Heart right ventricle (tissue), 16 donors: ENCODE results near the gene KIF3A. TPM values are rescaled to one million over a fixed set of nuclear protein-coding genes. Genes with fewer than 3 reads are reported as not detected.

Source experiments
- ATAC-seq, 8 donors: fragments of 200-7000 bp; cut with Tn5 transposase; one replicate each; pipeline ENCODE4 v1.9.1; 2020; ENCODE audit warnings: mild to moderate bottlenecking in 8 of 8, moderate library complexity in 8 of 8, moderate number of reproducible peaks in 1 of 8
- DNase-seq, 2 donors: peaks; one replicate each; pipeline ENCODE4 v3.0.0-alpha.2; 2020
- H3K27ac ChIP-seq, 10 donors: fragments of 200-600 bp; sonication (generic) in 2 of 10; one replicate each; pipeline versions ENCODE4 v1.5.0 to v1.8.0; 2020 to 2022; ENCODE audit warnings: mild to moderate bottlenecking in 3 of 10
- H3K27me3 ChIP-seq, 7 donors: fragments of 200-600 bp; one replicate each; pipeline ENCODE4 v1.8.0; 2021 to 2022; ENCODE audit warnings: mild to moderate bottlenecking in 2 of 7
- H3K36me3 ChIP-seq, 9 donors: fragments of 200-600 bp; sonication (generic) in 1 of 9; one replicate each; pipeline versions ENCODE4 v1.5.0 to v1.8.0; 2020 to 2022; ENCODE audit warnings: mild to moderate bottlenecking in 2 of 9
- H3K4me1 ChIP-seq, 9 donors: fragments of 200-600 bp; sonication (generic) in 1 of 9; one replicate each; pipeline versions ENCODE4 v1.5.0 to v1.8.0; 2020 to 2022; ENCODE audit warnings: mild to moderate bottlenecking in 4 of 9
- H3K4me3 ChIP-seq, 10 donors: fragments of 200-600 bp; sonication (generic) in 2 of 10; one replicate each; pipeline versions ENCODE4 v1.5.0 to v1.8.0; 2020 to 2022; ENCODE audit warnings: mild to moderate bottlenecking in 7 of 10, moderate library complexity in 2 of 10
- H3K9me3 ChIP-seq, 11 donors: fragments of 200-600 bp in 10 of 11; sonication (generic) in 2 of 11; one replicate each; pipeline versions ENCODE4 v1.5.0 to v1.8.0; 2013 to 2022; ENCODE audit warnings: mild to moderate bottlenecking in 2 of 11, control low read depth in 1 of 11, moderate library complexity in 1 of 11
- WGBS, 2 donors: extraction: QIAGEN DNeasy Blood & Tissue Kit; methylation state at CpG; one replicate each; pipeline ENCODE4 v1.1.7; 2013; ENCODE audit warnings: inconsistent platforms in 1 of 2; 5-methylcytosine and 5-hydroxymethylcytosine counted together
- intact Hi-C, 10 donors: fragments of 100-400 bp; cut with DNase I; formaldehyde crosslinking; loops; one replicate each; pipeline versions ENCODE4 v1.11.1 to v1.14.2; 2022
- polyA plus RNA-seq, 2 donors: library from polyadenylated mRNA; stranded (reverse); fragments of 200-250 nt; gene quantifications; one replicate each; pipeline ENCODE4 v1.2.3, GENCODE V29; 2013
- total RNA-seq, 10 donors: library from RNA; stranded (reverse); fragmentation: NEBNext Ultra II Directional in 3 of 10; extraction: Animal tissue kit (Norgen Biotek cat#: 25700) in 3 of 10; gene quantifications; one replicate each; pipeline versions ENCODE4 v1.2.1 to v1.2.4, GENCODE V29; 2021 to 2023
- TF ChIP-seq, protein P1 (sequence below), 9 donors: fragments of 200-600 bp; sonication (generic) in 2 of 9; IDR thresholded peaks; one replicate each; pipeline versions ENCODE4 v1.5.0 to v1.8.0; 2021 to 2022; ENCODE audit warnings: antibody characterized with exemption in 9 of 9, mild to moderate bottlenecking in 5 of 9, moderate library complexity in 1 of 9
- donor health status: Arrhythmogenic right ventricular cardiomyopathy.
- donor health status: ischemic (EF 13 %, LVEDD 7.1; RV severe dilation, severe dysfunction).
- donor health status: healthy with polysubstance abuse.
- donor health status: DM: no; HTN: yes; CAD: no.
- donor health status: DM: no; HTN: no; CAD: no.
- donor health status: ischemic (EF 25% LVEDD 6.9; RV normal size, moderate dysfunction).
- donor health status: ischemic (EF 25% LVEDD 5.7; RV mildly dilated, moderate dysfunction).
- donor health status: healthy.
- donor health status: DM: yes; HTN: yes; CAD: no.
- donor health status: Ischemic cardiomyopathy.
- donor health status: ischemic (EF 35%, LVEDD 5.7; RV mildly dilated, moderate dysfunction).
- donor health status: nonischemic (EF 11% LVEDD 7.7; RV severe dilation, severe dysfunction).
- donor health status: DM: yes; HTN: yes; CAD: no.
- donor health status: PGD.
- donor health status: ischemic (EF 29% LVEDD 5.4; RV normal size, mild dysfunction).
- donor health status: nonischemic (EF 23%, LVEDD 6.1; RV moderate dilation, normal function).

The KIF3A gene
- total and polyA plus RNA-seq, 12 donors, result 2.2 to 18.6 (median 12.5) TPM

DNA sequence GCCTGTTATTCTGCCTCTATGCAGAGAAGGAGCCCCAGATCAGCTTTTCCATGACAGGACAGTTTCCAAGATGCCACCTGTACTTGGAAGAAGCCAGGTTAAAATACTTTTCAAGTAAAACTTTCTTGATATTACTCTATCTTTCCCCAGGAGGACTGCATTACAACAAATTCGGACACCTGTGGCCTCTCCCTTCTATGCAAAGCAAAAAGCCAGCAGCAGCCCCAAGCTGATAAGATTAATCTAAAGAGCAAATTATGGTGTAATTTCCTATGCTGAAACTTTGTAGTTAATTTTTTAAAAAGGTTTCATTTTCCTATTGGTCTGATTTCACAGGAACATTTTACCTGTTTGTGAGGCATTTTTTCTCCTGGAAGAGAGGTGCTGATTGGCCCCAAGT, 63.9 kb downstream of the KIF3A start:
- ATAC-seq (no peak), DNase-seq (no peak)
- TF ChIP-seq, protein P1, sequence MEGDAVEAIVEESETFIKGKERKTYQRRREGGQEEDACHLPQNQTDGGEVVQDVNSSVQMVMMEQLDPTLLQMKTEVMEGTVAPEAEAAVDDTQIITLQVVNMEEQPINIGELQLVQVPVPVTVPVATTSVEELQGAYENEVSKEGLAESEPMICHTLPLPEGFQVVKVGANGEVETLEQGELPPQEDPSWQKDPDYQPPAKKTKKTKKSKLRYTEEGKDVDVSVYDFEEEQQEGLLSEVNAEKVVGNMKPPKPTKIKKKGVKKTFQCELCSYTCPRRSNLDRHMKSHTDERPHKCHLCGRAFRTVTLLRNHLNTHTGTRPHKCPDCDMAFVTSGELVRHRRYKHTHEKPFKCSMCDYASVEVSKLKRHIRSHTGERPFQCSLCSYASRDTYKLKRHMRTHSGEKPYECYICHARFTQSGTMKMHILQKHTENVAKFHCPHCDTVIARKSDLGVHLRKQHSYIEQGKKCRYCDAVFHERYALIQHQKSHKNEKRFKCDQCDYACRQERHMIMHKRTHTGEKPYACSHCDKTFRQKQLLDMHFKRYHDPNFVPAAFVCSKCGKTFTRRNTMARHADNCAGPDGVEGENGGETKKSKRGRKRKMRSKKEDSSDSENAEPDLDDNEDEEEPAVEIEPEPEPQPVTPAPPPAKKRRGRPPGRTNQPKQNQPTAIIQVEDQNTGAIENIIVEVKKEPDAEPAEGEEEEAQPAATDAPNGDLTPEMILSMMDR (IDR thresholded peaks at IDR 0.05), result no peak

GRCh38 chr5:132671000-132671399, 66.3 kb downstream of the KIF3A start:
- no peaks in the 10 kb centered on the region for H3K9me3 ChIP-seq
- WGBS, 2 donors, result 98 to 99% methylated on average over 3 of the region's 3 CpGs
- H3K27me3 ChIP-seq, result peaks cover 0 to 9% (median 0%) of the 10 kb centered on the region in 7 donors
- H3K4me1 ChIP-seq, result peaks cover 0 to 13% (median 0%) of the 10 kb centered on the region in 9 donors
- ATAC-seq (no peak), DNase-seq (no peak)
- no peaks in the 10 kb centered on the region for H3K36me3 ChIP-seq
- no peak overlapping the region for H3K27ac ChIP-seq
- TF ChIP-seq, protein P1 (IDR thresholded peaks at IDR 0.05), result no peak
- intact Hi-C loops, result no loop called here
- H3K4me3 ChIP-seq, result no peak overlapping the region

More for the DNA sequence above, 63.9 kb downstream of the KIF3A start:
- Histone ChIP-seq H3K27me3 (no peaks in the 10 kb centered on the region), H3K27ac (no peak overlapping the region), H3K9me3 (no peaks in the 10 kb centered on the region), H3K36me3 (no peaks in the 10 kb centered on the region), H3K4me1 (peaks cover 0 to 21% (median 0%) of the 10 kb centered on the region in 9 donors), H3K4me3 (no peak overlapping the region)
- intact Hi-C loops, result no loop called here
- 80 to 88% methylated on average over 1 of the region's 1 CpG for WGBS, 2 donors

DNA sequence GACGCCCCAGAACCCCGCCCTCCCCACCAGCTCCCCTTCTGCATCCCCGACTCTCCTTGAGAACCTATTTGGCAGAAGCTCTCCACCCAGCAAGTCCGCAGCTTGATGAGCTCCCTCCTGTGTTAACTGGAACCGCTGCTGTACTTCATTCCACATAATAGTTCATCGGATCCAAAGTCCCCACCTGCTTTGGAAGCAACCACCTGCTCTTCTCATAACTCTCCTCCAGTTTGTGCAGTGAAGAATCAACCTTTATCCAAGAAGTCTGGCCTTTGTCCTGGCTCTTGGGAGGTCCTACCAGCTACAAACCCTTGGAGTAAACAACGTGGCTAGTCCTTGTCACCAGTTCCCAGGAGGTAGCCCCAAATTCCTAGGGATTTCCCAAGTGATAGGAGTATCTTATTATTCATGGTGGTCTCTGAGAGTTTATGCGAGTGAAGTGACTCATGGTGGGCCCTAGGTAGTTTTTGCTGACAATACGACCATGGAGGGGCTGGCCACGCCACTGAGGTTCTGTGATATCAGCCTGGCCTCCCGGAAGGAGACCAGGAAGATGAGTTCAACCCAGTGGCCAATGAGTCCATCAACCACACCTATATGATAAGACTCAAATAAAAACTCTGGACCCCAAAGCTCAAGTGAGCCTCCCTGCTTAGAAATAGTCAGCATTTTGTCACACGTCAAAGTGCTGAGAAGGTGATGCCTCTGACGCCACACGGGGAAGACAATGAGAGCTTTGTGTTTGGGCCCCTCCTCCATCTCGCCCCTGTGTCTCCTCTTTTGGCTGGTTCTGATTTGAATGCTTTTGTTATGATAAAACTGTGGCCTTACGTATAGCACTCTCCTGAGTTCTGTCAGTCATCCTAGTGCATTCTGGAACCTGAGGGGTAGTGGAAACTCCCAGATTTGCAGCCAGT, 67.1 kb downstream of the KIF3A start:
- peaks cover 0 to 9% (median 0%) of the 10 kb centered on the region in 7 donors for H3K27me3 ChIP-seq
- ATAC-seq (no peak), DNase-seq (no peak)
- no peaks in the 10 kb centered on the region for H3K9me3 ChIP-seq
- H3K4me1 ChIP-seq, result peaks cover 0 to 13% (median 0%) of the 10 kb centered on the region in 9 donors
- H3K27ac ChIP-seq, result no peak overlapping the region
- TF ChIP-seq, protein P1 (IDR thresholded peaks at IDR 0.05), result no peak
- no peaks in the 10 kb centered on the region for H3K36me3 ChIP-seq
- H3K4me3 ChIP-seq, result no peak overlapping the region
- intact Hi-C loops, result no loop called here
- WGBS, 2 donors, result 81% methylated on average over 16 of the region's 16 CpGs

- ATAC-seq (no peak), DNase-seq (no peak)
- Histone ChIP-seq H3K4me1 (peaks cover 0 to 7% (median 0%) of the 10 kb centered on the region in 9 donors), H3K27ac (no peak overlapping the region), H3K4me3 (no peak overlapping the region), H3K36me3 (no peaks in the 10 kb centered on the region), H3K27me3 (peaks cover 0 to 9% (median 0%) of the 10 kb centered on the region in 7 donors), H3K9me3 (no peaks in the 10 kb centered on the region)
- TF ChIP-seq, protein P1 (IDR thresholded peaks at IDR 0.05), result no peak
- WGBS, 2 donors, result 83 to 84% methylated on average over 7 of the region's 7 CpGs
- intact Hi-C loops, result no loop called here
These were observed 67.9 kb downstream of the KIF3A start for GRCh38 chr5:132669455-132669820.
